Measurements from ENCODE around the gene BRIP1. TPM values are rescaled to one million over a fixed set of nuclear protein-coding genes. Genes with fewer than 3 reads are reported as not detected.

BRIP1 gene
- total RNA-seq, 1 donor from 2014 or later, result 5.2 TPM

DNA sequence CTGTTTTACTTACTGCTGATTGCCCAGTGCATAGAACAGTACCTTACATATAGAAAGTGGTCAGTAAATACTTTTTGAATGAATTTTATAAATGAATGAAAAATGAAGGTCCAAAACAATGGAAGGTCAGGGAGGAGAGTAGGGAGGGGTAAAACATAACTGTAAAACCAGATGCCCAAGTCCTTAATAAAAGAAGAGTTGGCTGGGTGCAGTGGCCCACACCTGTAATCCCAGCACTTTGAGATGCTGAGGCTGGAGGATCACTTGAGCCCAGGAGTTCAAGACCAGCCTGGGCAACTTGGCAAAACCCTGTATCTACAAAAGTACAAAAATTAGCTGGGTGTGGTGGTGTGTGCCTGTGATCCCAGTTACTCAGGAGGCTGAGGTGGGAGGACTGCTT lies 108.2 kb downstream of the BRIP1 start:
- no peak overlapping the region for H3K27ac Mint-ChIP-seq (ENCODE audit: unreplicated experiment)
- DNase-seq (ENCODE audit: low spot score), result no peak
- no peaks in the 10 kb centered on the region for H3K9me3 Mint-ChIP-seq (ENCODE audit: unreplicated experiment)
- H3K36me3 Mint-ChIP-seq (ENCODE audit: low read depth, unreplicated experiment), result no peaks in the 10 kb centered on the region
- peaks cover 1% of the 10 kb centered on the region for H3K27me3 Mint-ChIP-seq (ENCODE audit: unreplicated experiment)
- H3K4me3 Mint-ChIP-seq (ENCODE audit: unreplicated experiment), result no peak overlapping the region
- no peaks in the 10 kb centered on the region for H3K4me1 Mint-ChIP-seq (ENCODE audit: unreplicated experiment)
- TF ChIP-seq, protein P1, sequence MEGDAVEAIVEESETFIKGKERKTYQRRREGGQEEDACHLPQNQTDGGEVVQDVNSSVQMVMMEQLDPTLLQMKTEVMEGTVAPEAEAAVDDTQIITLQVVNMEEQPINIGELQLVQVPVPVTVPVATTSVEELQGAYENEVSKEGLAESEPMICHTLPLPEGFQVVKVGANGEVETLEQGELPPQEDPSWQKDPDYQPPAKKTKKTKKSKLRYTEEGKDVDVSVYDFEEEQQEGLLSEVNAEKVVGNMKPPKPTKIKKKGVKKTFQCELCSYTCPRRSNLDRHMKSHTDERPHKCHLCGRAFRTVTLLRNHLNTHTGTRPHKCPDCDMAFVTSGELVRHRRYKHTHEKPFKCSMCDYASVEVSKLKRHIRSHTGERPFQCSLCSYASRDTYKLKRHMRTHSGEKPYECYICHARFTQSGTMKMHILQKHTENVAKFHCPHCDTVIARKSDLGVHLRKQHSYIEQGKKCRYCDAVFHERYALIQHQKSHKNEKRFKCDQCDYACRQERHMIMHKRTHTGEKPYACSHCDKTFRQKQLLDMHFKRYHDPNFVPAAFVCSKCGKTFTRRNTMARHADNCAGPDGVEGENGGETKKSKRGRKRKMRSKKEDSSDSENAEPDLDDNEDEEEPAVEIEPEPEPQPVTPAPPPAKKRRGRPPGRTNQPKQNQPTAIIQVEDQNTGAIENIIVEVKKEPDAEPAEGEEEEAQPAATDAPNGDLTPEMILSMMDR (IDR thresholded peaks at IDR 0.05; ENCODE audit: unreplicated experiment), result no peak

DNA sequence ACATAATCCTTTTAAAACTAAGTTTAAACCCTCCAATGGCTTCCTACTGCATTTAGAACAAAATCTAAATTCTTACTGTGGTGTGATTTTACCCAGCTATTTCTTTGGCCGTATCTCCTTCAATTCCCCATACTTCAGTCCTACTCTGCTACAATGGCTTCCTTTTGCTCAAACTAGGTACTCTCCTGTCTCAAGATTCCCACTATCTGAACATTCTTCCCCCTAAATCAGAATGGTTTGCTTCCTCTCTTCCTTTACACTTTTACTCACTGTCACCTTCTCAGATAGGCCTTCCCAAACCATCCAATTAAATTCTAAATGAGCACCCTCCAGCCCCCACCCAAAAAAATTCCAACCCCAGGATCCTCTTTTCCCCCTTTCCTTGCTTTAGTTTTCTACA lies 109.2 kb downstream of the BRIP1 start:
- TF ChIP-seq, protein P1 (IDR thresholded peaks at IDR 0.05; ENCODE audit: unreplicated experiment), result no peak
- H3K27me3 Mint-ChIP-seq (ENCODE audit: unreplicated experiment), result peaks cover 1% of the 10 kb centered on the region
- H3K36me3 Mint-ChIP-seq (ENCODE audit: low read depth, unreplicated experiment), result no peaks in the 10 kb centered on the region
- no peaks in the 10 kb centered on the region for H3K9me3 Mint-ChIP-seq (ENCODE audit: unreplicated experiment)
- no peak for DNase-seq (ENCODE audit: low spot score)
- H3K4me3 Mint-ChIP-seq (ENCODE audit: unreplicated experiment), result no peak overlapping the region
- H3K27ac Mint-ChIP-seq (ENCODE audit: unreplicated experiment), result no peak overlapping the region
- H3K4me1 Mint-ChIP-seq (ENCODE audit: unreplicated experiment), result no peaks in the 10 kb centered on the region

DNA sequence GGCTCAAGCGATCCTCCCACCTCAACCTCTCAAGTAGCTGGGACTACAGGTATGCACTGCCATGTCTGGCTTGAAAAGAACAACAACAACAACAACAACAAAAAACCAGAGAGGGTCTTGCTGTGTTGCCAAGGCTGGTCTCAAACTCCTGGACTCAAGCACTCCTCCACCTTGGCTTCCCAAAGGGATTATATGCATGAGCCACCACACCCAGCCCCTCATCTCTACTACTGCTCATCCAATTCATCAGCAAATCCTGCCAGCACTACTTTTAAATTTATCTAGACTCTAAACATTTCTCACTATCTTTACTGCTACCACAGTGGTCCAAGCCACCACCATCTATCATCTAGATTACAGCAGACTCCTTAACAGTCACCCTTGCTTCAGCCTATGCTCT lies 109.6 kb downstream of the BRIP1 start:
- DNase-seq (ENCODE audit: low spot score), result no peak
- H3K27me3 Mint-ChIP-seq (ENCODE audit: unreplicated experiment), result peaks cover 1% of the 10 kb centered on the region
- no peak overlapping the region for H3K27ac Mint-ChIP-seq (ENCODE audit: unreplicated experiment)
- H3K36me3 Mint-ChIP-seq (ENCODE audit: low read depth, unreplicated experiment), result no peaks in the 10 kb centered on the region
- TF ChIP-seq, protein P1 (IDR thresholded peaks at IDR 0.05; ENCODE audit: unreplicated experiment), result no peak
- H3K9me3 Mint-ChIP-seq (ENCODE audit: unreplicated experiment), result no peaks in the 10 kb centered on the region
- H3K4me3 Mint-ChIP-seq (ENCODE audit: unreplicated experiment), result no peak overlapping the region
- no peaks in the 10 kb centered on the region for H3K4me1 Mint-ChIP-seq (ENCODE audit: unreplicated experiment)

DNA sequence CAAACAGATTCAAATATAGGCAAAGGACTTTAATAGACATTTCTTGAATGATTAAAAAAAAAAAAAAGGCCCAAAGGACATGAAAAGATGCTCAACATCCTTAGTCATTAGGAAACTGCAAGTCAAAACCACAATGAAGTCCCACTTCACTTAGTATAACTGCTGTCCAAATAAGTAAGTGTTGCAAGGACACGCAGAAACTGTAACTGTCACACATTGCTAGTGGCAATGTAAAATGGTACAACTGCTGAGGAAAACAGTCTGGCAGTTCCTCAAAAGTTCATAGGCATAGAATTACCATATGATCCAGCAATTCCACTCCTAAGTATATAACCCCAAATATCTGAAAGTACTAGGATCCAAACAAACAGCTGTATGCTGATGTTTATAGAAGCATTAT lies 112.7 kb downstream of the BRIP1 start:
- Mint-ChIP-seq H3K9me3 (ENCODE audit: unreplicated experiment) (no peaks in the 10 kb centered on the region), H3K4me1 (ENCODE audit: unreplicated experiment) (no peaks in the 10 kb centered on the region), H3K27ac (ENCODE audit: unreplicated experiment) (no peak overlapping the region), H3K4me3 (ENCODE audit: unreplicated experiment) (no peak overlapping the region), H3K36me3 (ENCODE audit: low read depth, unreplicated experiment) (peaks cover 4% of the 10 kb centered on the region), H3K27me3 (ENCODE audit: unreplicated experiment) (peaks cover 1% of the 10 kb centered on the region)
- DNase-seq (ENCODE audit: low spot score), result no peak
- TF ChIP-seq, protein P1 (IDR thresholded peaks at IDR 0.05; ENCODE audit: unreplicated experiment), result no peak

DNA sequence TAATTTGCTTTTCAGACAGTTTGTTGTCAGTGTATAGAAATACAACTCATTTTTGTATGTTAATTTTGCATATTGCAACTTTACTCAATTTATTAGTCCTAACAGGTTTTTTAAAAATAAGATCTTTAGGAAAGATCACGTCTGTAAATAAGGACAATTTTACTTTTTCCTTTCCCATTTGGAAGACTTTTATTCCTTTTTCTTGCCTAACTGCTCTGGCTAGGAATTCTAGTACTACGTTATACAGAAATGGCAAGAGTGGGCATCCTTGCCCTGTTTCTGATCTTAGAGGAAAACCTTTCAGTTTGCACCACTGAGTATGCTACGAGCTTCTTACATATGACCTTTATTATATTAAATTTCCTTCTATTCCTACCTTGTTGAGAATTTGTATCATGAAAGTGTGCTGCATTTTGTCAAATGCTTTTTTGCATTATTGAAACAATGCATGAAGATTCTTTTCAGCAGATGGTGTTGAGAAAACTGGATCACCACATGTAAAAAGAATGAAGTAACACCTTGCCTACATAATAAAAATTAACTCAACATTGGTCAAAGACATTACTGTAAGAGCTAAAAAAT lies 113.4 kb downstream of the BRIP1 start:
- H3K27ac Mint-ChIP-seq (ENCODE audit: unreplicated experiment), result no peak overlapping the region
- H3K9me3 Mint-ChIP-seq (ENCODE audit: unreplicated experiment), result no peaks in the 10 kb centered on the region
- no peaks in the 10 kb centered on the region for H3K4me1 Mint-ChIP-seq (ENCODE audit: unreplicated experiment)
- no peak for DNase-seq (ENCODE audit: low spot score)
- TF ChIP-seq, protein P1 (IDR thresholded peaks at IDR 0.05; ENCODE audit: unreplicated experiment), result no peak
- H3K36me3 Mint-ChIP-seq (ENCODE audit: low read depth, unreplicated experiment), result peaks cover 4% of the 10 kb centered on the region
- H3K4me3 Mint-ChIP-seq (ENCODE audit: unreplicated experiment), result no peak overlapping the region
- peaks cover 1% of the 10 kb centered on the region for H3K27me3 Mint-ChIP-seq (ENCODE audit: unreplicated experiment)

Measured in endothelial cell (in vitro differentiated cells).